ENCODE data around the gene NPAS3. TPM values are rescaled to one million over a fixed set of nuclear protein-coding genes. Genes with fewer than 3 reads are reported as not detected.

Gene NPAS3
- total and polyA plus RNA-seq, 2 of the 8 experiments (the other 6 are each of a cell fraction or from before 2014, with no cell fraction given), result 0.11 to 0.60 TPM

DNA sequence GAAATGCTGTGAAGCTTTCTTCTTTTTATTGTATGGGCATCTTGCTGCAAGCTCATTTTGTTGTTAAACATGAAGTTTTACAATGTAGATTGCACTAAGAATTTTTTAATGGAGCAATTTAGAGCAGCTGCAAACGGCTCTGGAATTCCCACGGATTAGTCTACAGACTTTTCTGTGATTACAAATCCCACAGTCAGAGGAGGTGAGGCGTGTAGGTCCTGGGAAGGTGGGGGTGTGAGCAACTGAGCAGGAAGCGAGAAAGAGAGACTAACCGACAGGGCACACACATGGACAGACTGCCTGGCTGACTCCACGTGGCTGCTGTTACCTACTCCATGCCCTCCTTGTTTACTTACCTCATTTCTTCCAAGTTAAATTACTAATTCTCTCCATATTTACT lies 348.5 kb downstream of the NPAS3 start:
- H3K4me2 ChIP-seq (ENCODE audit: insufficient read depth in 1 of 2, low read depth in 2 of 2, low read length in 2 of 2), result no peak overlapping the region
- DNase-seq (ENCODE audit: low read depth in 1 of 2, low spot score in 2 of 2), result no peak
- TF ChIP-seq TAF7 (optimal IDR thresholded peaks at IDR 0.05; ENCODE audit: borderline replicate concordance, low read depth, low read length) (no peak), TCF12 (IDR thresholded peaks at IDR 0.05; ENCODE audit: low read depth, low read length) (no peak), EP300 (IDR thresholded peaks at IDR 0.05; ENCODE audit: borderline replicate concordance in 1 of 2, low read depth in 2 of 2, low read length in 2 of 2) (no peak), YY1 (IDR thresholded peaks at IDR 0.05; ENCODE audit: low read depth, low read length) (no peak), TAF1 (IDR thresholded peaks at IDR 0.05; ENCODE audit: low read depth, low read length) (no peak), FOSL1 (IDR thresholded peaks at IDR 0.05; ENCODE audit: insufficient read depth, low read depth, low read length) (no peak), EZH2 (IDR thresholded peaks at IDR 0.05; ENCODE audit: low read depth, low read length, severe bottlenecking) (no peak), CHD2 (IDR thresholded peaks at IDR 0.05; ENCODE audit: low read length) (no peak), SP1 (IDR thresholded peaks at IDR 0.05; ENCODE audit: low read depth, low read length) (no peak)
- TF ChIP-seq, protein P1, sequence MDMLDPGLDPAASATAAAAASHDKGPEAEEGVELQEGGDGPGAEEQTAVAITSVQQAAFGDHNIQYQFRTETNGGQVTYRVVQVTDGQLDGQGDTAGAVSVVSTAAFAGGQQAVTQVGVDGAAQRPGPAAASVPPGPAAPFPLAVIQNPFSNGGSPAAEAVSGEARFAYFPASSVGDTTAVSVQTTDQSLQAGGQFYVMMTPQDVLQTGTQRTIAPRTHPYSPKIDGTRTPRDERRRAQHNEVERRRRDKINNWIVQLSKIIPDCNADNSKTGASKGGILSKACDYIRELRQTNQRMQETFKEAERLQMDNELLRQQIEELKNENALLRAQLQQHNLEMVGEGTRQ (IDR thresholded peaks at IDR 0.05; ENCODE audit: low read length), result no peak
- TF ChIP-seq, protein P2, sequence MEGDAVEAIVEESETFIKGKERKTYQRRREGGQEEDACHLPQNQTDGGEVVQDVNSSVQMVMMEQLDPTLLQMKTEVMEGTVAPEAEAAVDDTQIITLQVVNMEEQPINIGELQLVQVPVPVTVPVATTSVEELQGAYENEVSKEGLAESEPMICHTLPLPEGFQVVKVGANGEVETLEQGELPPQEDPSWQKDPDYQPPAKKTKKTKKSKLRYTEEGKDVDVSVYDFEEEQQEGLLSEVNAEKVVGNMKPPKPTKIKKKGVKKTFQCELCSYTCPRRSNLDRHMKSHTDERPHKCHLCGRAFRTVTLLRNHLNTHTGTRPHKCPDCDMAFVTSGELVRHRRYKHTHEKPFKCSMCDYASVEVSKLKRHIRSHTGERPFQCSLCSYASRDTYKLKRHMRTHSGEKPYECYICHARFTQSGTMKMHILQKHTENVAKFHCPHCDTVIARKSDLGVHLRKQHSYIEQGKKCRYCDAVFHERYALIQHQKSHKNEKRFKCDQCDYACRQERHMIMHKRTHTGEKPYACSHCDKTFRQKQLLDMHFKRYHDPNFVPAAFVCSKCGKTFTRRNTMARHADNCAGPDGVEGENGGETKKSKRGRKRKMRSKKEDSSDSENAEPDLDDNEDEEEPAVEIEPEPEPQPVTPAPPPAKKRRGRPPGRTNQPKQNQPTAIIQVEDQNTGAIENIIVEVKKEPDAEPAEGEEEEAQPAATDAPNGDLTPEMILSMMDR (IDR thresholded peaks at IDR 0.05; ENCODE audit: control extremely low read depth in 1 of 3, insufficient read depth in 1 of 3, low read depth in 1 of 3, low read length in 3 of 3), result no peak

More for the DNA sequence above, 348.5 kb downstream of the NPAS3 start:
- H3K4me1 ChIP-seq (replicated peaks in 1 of 4; ENCODE audit: control insufficient read depth in 3 of 4, insufficient read depth in 4 of 4, low read length in 3 of 4), result peaks cover 0 to 8% (median 2%) of the 10 kb centered on the region in 4 experiments; a peak in 2 of 7 replicates
- H3K23me2 ChIP-seq (ENCODE audit: low read depth, low read length), result no peaks in the 10 kb centered on the region; the same call in 1 of the 2 replicates
- no peak overlapping the region for H2BK20ac ChIP-seq (ENCODE audit: low read length)
- H3K27ac ChIP-seq (ENCODE audit: low read depth, low read length), result no peak overlapping the region
- H3K9me3 ChIP-seq (ENCODE audit: insufficient read depth in 2 of 2, low read depth in 1 of 2, low read length in 1 of 2), result no peaks in the 10 kb centered on the region
- no peaks in the 10 kb centered on the region for H3K79me2 ChIP-seq (ENCODE audit: control insufficient read depth in 1 of 2, insufficient read depth in 2 of 2, low read length in 2 of 2)
- WGBS, 2 experiments (ENCODE audit: extremely low coverage in 1 of 2, insufficient coverage in 1 of 2, insufficient read length in 1 of 2, insufficient replicate concordance in 2 of 2, low coverage in 1 of 2, low lambda C conversion rate in 2 of 2, missing lambda C conversion rate in 1 of 2), result 83% methylated on average over 6 of the region's 6 CpGs; no CpG with 5 or more reads in 1 of the 2 experiments
- H2BK5ac ChIP-seq (ENCODE audit: low read depth, low read length), result no peak overlapping the region
- H3K4ac ChIP-seq (replicated peaks; ENCODE audit: insufficient read length, low read depth, low read length), result no peak overlapping the region
- no peaks in the 10 kb centered on the region for H3K36me3 ChIP-seq (ENCODE audit: control insufficient read depth in 2 of 4, insufficient read depth in 4 of 4, low read length in 3 of 4)
- no peak overlapping the region for H4K8ac ChIP-seq (ENCODE audit: extremely low read depth, insufficient read depth, low read length)
- no peak overlapping the region for H2AK5ac ChIP-seq (ENCODE audit: low read depth, low read length)
- H3K27me3 ChIP-seq (replicated peaks in 1 of 4; ENCODE audit: control insufficient read depth in 3 of 4, extremely low read depth in 1 of 4, insufficient read depth in 3 of 4, low read length in 3 of 4), result no peaks in the 10 kb centered on the region
- no peak overlapping the region; the same call in 1 of the 2 replicates for H2AFZ ChIP-seq (ENCODE audit: low read length)
- ChIA-PET CTCF (ENCODE audit: partially characterized antibody) (no interaction called here), POLR2A (ENCODE audit: partially characterized antibody) (no interaction called here)
- no peaks in the 10 kb centered on the region for H4K20me1 ChIP-seq (replicated peaks in 1 of 2; ENCODE audit: control insufficient read depth in 1 of 2, insufficient read depth in 2 of 2, low read length in 2 of 2)
- H3K18ac ChIP-seq (ENCODE audit: extremely low read depth, low read length), result no peak overlapping the region
- H4K91ac ChIP-seq (replicated peaks; ENCODE audit: insufficient read length, low read length), result no peak overlapping the region
- no peak overlapping the region for H3K4me3 ChIP-seq (ENCODE audit: extremely low read depth in 1 of 4, insufficient read depth in 2 of 4, low read depth in 3 of 4, low read length in 4 of 4)
- no peak overlapping the region for H2BK12ac ChIP-seq (ENCODE audit: low read depth, low read length)
- no peak for FAIRE-seq
- no peak overlapping the region for H3K23ac ChIP-seq (ENCODE audit: insufficient read length)
- no peak overlapping the region for H3K9ac ChIP-seq (replicated peaks in 1 of 4; ENCODE audit: extremely low read depth in 1 of 4, low read depth in 3 of 4, low read length in 3 of 4)
- no peak overlapping the region for H3K14ac ChIP-seq (ENCODE audit: insufficient read length)
- H4K5ac ChIP-seq (ENCODE audit: insufficient read length, low read depth, low read length), result no peak overlapping the region
- H3K79me1 ChIP-seq (ENCODE audit: low read depth, low read length), result no peaks in the 10 kb centered on the region
- no peak overlapping the region for H2BK120ac ChIP-seq (replicated peaks; ENCODE audit: low read depth, low read length)
- no peak overlapping the region for H3K56ac ChIP-seq (replicated peaks; ENCODE audit: insufficient read length, low read depth, low read length)
- no peak overlapping the region for H2BK15ac ChIP-seq (ENCODE audit: low read length)

All from H1 (cell line).